SK-N-SH (cell line): ENCODE measurements around the gene HOXC4. TPM values are rescaled to one million over a fixed set of nuclear protein-coding genes. Genes with fewer than 3 reads are reported as not detected.

ENCODE experiments used
- CTCF ChIA-PET: fragments of 300-600, 350-600 bp; formaldehyde crosslinking; extraction: SDS; loops from one replicate; lab custom pipeline; 2021; lab: Yijun Ruan, JAX
- POLR2A ChIA-PET: fragments of 350-600 bp; sonication (Branson Sonifier 250); formaldehyde crosslinking; extraction: SDS; loops from one replicate; lab custom pipeline; 2020; ENCODE audit warnings: antibody characterized with exemption, inconsistent platforms; lab: Yijun Ruan, JAX
- DNase-seq: peaks from one replicate; pipeline ENCODE4 v3.0.0; 2012
- H2AFZ ChIP-seq: fragments of 200-600 bp; sonication (generic); 2 replicates; pipeline ENCODE4 v1.8.1; 2016; ENCODE audit warnings: antibody characterized with exemption, mild to moderate bottlenecking, low read depth
- H3F3A ChIP-seq: fragments of 200-600 bp; sonication (generic); replicated peaks from 2 replicates; pipeline ENCODE3; 2016; ENCODE audit warnings: antibody characterized with exemption, mild to moderate bottlenecking; ENCODE audit not compliant: insufficient read depth
- H3K27ac ChIP-seq, 2 experiments: fragments of 200-500 bp in 1 of 2; fragments of 200-600 bp in 1 of 2; sonication (Bioruptor generic) in 1 of 2; sonication (generic), shearing (Covaris generic) in 1 of 2; 2 replicates each; pipeline versions ENCODE4 v1.5.1 to v1.6.1; 2014 to 2016; ENCODE audit warnings: low read depth in 2 of 2, inconsistent platforms in 1 of 2, low read length in 1 of 2, mild to moderate bottlenecking in 1 of 2, mixed read lengths in 1 of 2
- H3K27me3 ChIP-seq: fragments of 200-600 bp; sonication (generic), shearing (Covaris generic); 2 replicates; pipeline ENCODE4 v1.6.1; 2016; ENCODE audit warnings: mixed run types; ENCODE audit not compliant: insufficient read depth
- H3K36me3 ChIP-seq, 2 experiments: fragments of 200-500 bp in 1 of 2; fragments of 200-600 bp in 1 of 2; sonication (Bioruptor generic) in 1 of 2; sonication (generic) in 1 of 2; replicated peaks in 1 of 2; 2 replicates each; pipeline versions ENCODE3 to v1.5.1; 2014 to 2016; ENCODE audit warnings: low read length in 1 of 2, mild to moderate bottlenecking in 1 of 2; ENCODE audit not compliant: insufficient read depth in 2 of 2, control insufficient read depth in 1 of 2
- H3K4me1 ChIP-seq, 2 experiments: fragments of 200-500 bp in 1 of 2; fragments of 200-600 bp in 1 of 2; sonication (Bioruptor generic) in 1 of 2; sonication (generic), shearing (Covaris generic) in 1 of 2; 2 replicates each; pipeline versions ENCODE4 v1.5.1 to v1.6.1; 2014 to 2016; ENCODE audit warnings: low read depth in 1 of 2, low read length in 1 of 2, mixed run types in 1 of 2; ENCODE audit not compliant: insufficient read depth in 2 of 2, control insufficient read depth in 1 of 2
- H3K4me2 ChIP-seq: fragments of 200-600 bp; sonication (generic), shearing (Covaris generic); 2 replicates; pipeline ENCODE4 v1.6.1; 2017; ENCODE audit warnings: mixed run types
- H3K4me3 ChIP-seq, 2 experiments: fragments of 200-500 bp in 1 of 2; fragments of 200-600 bp in 1 of 2; sonication (Bioruptor generic) in 1 of 2; sonication (generic), shearing (Covaris generic) in 1 of 2; 2 replicates each; pipeline versions ENCODE4 v1.5.1 to v1.8.1; 2014 to 2016; ENCODE audit warnings: low read depth in 2 of 2, inconsistent platforms in 1 of 2, low read length in 1 of 2, mild to moderate bottlenecking in 1 of 2, mixed read lengths in 1 of 2, moderate library complexity in 1 of 2
- H3K79me2 ChIP-seq: fragments of 200-600 bp; sonication (generic); 2 replicates; pipeline ENCODE4 v1.8.1; 2017; ENCODE audit warnings: mild to moderate bottlenecking; ENCODE audit not compliant: insufficient read depth
- H3K9ac ChIP-seq: fragments of 200-600 bp; sonication (generic); 2 replicates; pipeline ENCODE4 v1.6.1; 2017; ENCODE audit warnings: mixed run types
- H3K9me2 ChIP-seq: fragments of 200-600 bp; sonication (generic); 2 replicates; pipeline ENCODE4 v1.6.1; 2017; ENCODE audit warnings: mixed run types
- H3K9me3 ChIP-seq: fragments of 200-600 bp; sonication (generic); 2 replicates; pipeline ENCODE4 v1.6.1; 2017; ENCODE audit warnings: mixed run types, mild to moderate bottlenecking, moderate library complexity
- H4K20me1 ChIP-seq: fragments of 200-600 bp; sonication (generic); 2 replicates; pipeline ENCODE4 v1.6.1; 2017; ENCODE audit warnings: mild to moderate bottlenecking, mixed run types; ENCODE audit not compliant: insufficient read depth
- FOXM1 ChIP-seq: IDR thresholded peaks from 2 replicates; pipeline ENCODE4 v1.4.0; 2012; ENCODE audit warnings: low read depth, mild to moderate bottlenecking
- RAD21 ChIP-seq: IDR thresholded peaks from 2 replicates; pipeline ENCODE4 v1.6.1; 2012; ENCODE audit warnings: mild to moderate bottlenecking, low read length
- RCOR1 ChIP-seq: fragments of 150-350 bp; IDR thresholded peaks from 2 replicates; pipeline ENCODE4 v1.6.1; 2017; ENCODE audit warnings: antibody characterized with exemption, low read length
- SMC3 ChIP-seq: IDR thresholded peaks from 2 replicates; pipeline ENCODE4 v1.6.1; 2012; ENCODE audit warnings: low read depth, low read length, improper control_type of control experiment
- YY1 ChIP-seq: IDR thresholded peaks from 2 replicates; pipeline ENCODE4 v1.4.0; 2012; ENCODE audit warnings: low read depth, mild to moderate bottlenecking
- WGBS: methylation state at CpG from one replicate; pipeline ENCODE4 v1.1.6; 2017; ENCODE audit warnings: low lambda C conversion rate; 5-methylcytosine and 5-hydroxymethylcytosine counted together
- polyA plus RNA-seq, 3 experiments: library from polyadenylated mRNA; depleted of rRNA; stranded (reverse); fragments of >200 nt; gene quantifications; 2 replicates each; pipeline ENCODE4 v1.2.3, GENCODE V29; 2012
- TF ChIP-seq, protein P1 (sequence below): IDR thresholded peaks from 2 replicates; pipeline ENCODE4 v1.4.0; 2012; ENCODE audit warnings: low read depth
- TF ChIP-seq, protein P2 (sequence below): fragments of 200-600 bp; sonication (generic); IDR thresholded peaks from 2 replicates; pipeline ENCODE4 v1.6.1; 2017; ENCODE audit warnings: antibody characterized with exemption, mild to moderate bottlenecking, moderate library complexity
- TF ChIP-seq, protein P3 (sequence below): IDR thresholded peaks from 2 replicates; pipeline ENCODE4 v1.4.0; 2012; ENCODE audit warnings: low read depth, borderline replicate concordance

HOXC4 gene
- polyA plus RNA-seq, 1 of the 3 experiments (the other 2 are of a cell fraction) = 3.7 TPM

DNA sequence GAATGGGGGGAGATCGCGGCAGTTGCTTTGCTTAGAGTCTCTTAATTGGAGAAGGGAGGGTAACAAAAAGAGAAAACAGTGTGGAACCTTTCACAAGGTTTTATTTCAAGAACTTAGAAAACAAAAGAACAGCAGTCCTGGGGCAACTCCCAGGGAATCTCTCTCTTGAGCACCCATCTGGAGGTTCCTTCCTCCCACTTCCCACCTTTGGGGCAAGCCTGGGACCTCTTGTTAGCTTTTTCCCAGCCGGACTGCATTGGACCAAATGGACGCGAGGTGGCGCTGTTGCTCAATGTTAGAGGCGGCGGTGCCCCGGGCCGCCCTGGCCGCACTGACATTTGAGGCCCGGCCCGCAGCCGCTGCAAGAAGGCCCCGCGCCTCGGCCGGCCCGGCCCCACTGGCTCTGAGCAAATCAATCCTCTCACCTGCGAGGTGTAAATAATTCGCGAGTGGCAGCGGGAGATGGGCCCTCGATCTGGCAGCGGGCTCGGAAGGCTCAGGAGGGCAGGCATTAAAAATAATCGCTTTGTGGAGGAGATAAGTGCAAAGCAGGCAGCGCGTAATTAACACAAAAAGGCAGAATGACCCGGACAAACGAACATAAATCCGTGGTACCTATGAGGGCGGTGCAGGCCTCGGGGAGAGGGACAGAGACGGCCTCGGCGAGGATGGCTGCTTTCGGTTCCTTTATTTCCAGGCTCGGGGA, 47.6 kb upstream of the HOXC4 start:
- Histone ChIP-seq H3K27ac (no peak overlapping the region), H3K79me2 (no peaks in the 10 kb centered on the region), H4K20me1 (no peaks in the 10 kb centered on the region), H3K4me2 (peak overlapping the region; percentile 63), H3K9me3 (no peaks in the 10 kb centered on the region), H3K27me3 (no peaks in the 10 kb centered on the region), H3K36me3 (no peaks in the 10 kb centered on the region), H3K4me3 (no peak overlapping the region), H3K9ac (no peak overlapping the region), H3F3A (no peaks in the 10 kb centered on the region), H2AFZ (peak overlapping the region; percentile 68), H3K4me1 (peaks cover 0 to 23% of the 10 kb centered on the region in 2 experiments; a peak in 1 of 4 replicates), H3K9me2 (no peaks in the 10 kb centered on the region)
- DNase-seq = peak; percentile 93
- WGBS = 44% methylated on average over 26 of the region's 39 CpGs
- TF ChIP-seq YY1 (no peak), RAD21 (peak; percentile 94), RCOR1 (0 out of 2 replicates have a peak, but pooled peaks have one; percentile 28), SMC3 (peak; percentile 97)
- TF ChIP-seq, protein P1, sequence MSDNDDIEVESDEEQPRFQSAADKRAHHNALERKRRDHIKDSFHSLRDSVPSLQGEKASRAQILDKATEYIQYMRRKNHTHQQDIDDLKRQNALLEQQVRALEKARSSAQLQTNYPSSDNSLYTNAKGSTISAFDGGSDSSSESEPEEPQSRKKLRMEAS = no peak; the same call in 1 of the 2 replicates
- TF ChIP-seq, protein P2, sequence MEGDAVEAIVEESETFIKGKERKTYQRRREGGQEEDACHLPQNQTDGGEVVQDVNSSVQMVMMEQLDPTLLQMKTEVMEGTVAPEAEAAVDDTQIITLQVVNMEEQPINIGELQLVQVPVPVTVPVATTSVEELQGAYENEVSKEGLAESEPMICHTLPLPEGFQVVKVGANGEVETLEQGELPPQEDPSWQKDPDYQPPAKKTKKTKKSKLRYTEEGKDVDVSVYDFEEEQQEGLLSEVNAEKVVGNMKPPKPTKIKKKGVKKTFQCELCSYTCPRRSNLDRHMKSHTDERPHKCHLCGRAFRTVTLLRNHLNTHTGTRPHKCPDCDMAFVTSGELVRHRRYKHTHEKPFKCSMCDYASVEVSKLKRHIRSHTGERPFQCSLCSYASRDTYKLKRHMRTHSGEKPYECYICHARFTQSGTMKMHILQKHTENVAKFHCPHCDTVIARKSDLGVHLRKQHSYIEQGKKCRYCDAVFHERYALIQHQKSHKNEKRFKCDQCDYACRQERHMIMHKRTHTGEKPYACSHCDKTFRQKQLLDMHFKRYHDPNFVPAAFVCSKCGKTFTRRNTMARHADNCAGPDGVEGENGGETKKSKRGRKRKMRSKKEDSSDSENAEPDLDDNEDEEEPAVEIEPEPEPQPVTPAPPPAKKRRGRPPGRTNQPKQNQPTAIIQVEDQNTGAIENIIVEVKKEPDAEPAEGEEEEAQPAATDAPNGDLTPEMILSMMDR = peak; percentile 89
- POLR2A ChIA-PET = no interaction called here
- CTCF ChIA-PET = interaction anchor here (0.6 to 24.5 kb wide), 40 partner anchors 9 to 408 kb away, joined by 3 to 568 read pairs (median 5); partner anchors contain the start of genes HOXC10, HOXC4, HOXC5 and HOXC6

DNA sequence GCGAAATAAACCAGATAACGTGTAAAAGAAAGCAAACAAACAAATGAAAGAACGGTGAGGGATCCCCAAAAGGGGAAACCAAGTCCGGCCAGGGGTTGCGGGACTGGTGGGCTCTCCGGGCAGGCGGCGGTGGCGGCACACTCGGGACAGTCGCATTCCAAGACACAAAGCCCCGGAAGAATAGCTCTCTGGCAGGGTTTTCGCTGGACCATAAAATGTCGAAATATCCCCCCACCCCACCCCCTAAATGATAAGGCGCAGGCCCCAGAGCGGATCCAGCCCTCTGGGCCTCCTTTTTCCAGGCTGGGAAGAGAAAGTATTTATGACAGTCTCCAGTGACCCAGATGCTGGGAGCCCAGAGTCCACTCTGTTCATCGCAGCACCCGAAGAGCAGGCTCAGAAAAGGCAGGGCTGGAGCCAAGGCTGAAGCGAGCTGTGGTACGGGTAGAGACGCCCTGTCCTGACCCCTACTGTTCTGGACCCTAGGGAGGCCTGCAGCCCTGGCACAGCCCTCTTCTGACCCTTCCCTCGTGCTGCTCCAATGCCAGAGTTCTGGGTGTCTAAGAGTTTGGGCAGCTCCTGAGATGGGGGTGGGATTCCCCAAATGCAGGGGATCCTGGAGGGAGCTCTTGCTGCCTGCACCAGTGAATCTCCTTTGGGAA, 46.9 kb upstream of the HOXC4 start:
- Histone ChIP-seq H3K4me3 (no peak overlapping the region), H4K20me1 (no peaks in the 10 kb centered on the region), H3K4me1 (peaks cover 0 to 20% of the 10 kb centered on the region in 2 experiments; a peak in 1 of 4 replicates), H2AFZ (peak overlapping the region; percentile 68; the same call in 1 of the 2 replicates), H3K79me2 (no peaks in the 10 kb centered on the region), H3K36me3 (no peaks in the 10 kb centered on the region), H3K27me3 (no peaks in the 10 kb centered on the region), H3F3A (no peaks in the 10 kb centered on the region), H3K9me3 (no peaks in the 10 kb centered on the region), H3K9ac (no peak overlapping the region), H3K27ac (no peak overlapping the region), H3K4me2 (no peak overlapping the region), H3K9me2 (no peaks in the 10 kb centered on the region)
- ChIA-PET CTCF (interaction anchor here (0.6 to 24.5 kb wide), 25 partner anchors 8 to 407 kb away, joined by 3 to 568 read pairs (median 5); partner anchors contain the start of genes HOXC10, HOXC4, HOXC5 and HOXC6), POLR2A (no interaction called here)
- TF ChIP-seq FOXM1 = no peak
- TF ChIP-seq, protein P3, sequence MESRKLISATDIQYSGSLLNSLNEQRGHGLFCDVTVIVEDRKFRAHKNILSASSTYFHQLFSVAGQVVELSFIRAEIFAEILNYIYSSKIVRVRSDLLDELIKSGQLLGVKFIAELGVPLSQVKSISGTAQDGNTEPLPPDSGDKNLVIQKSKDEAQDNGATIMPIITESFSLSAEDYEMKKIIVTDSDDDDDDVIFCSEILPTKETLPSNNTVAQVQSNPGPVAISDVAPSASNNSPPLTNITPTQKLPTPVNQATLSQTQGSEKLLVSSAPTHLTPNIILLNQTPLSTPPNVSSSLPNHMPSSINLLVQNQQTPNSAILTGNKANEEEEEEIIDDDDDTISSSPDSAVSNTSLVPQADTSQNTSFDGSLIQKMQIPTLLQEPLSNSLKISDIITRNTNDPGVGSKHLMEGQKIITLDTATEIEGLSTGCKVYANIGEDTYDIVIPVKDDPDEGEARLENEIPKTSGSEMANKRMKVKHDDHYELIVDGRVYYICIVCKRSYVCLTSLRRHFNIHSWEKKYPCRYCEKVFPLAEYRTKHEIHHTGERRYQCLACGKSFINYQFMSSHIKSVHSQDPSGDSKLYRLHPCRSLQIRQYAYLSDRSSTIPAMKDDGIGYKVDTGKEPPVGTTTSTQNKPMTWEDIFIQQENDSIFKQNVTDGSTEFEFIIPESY = no peak
- no peak for DNase-seq
- WGBS = 86% methylated on average over 19 of the region's 22 CpGs
